ENCODE measurements around the gene CDH13. TPM values are rescaled to one million over a fixed set of nuclear protein-coding genes. Genes with fewer than 3 reads are reported as not detected.

Gene CDH13
- total and polyA plus RNA-seq, 2 experiments from 2014 or later = 2.9 to 4.8 TPM

DNA sequence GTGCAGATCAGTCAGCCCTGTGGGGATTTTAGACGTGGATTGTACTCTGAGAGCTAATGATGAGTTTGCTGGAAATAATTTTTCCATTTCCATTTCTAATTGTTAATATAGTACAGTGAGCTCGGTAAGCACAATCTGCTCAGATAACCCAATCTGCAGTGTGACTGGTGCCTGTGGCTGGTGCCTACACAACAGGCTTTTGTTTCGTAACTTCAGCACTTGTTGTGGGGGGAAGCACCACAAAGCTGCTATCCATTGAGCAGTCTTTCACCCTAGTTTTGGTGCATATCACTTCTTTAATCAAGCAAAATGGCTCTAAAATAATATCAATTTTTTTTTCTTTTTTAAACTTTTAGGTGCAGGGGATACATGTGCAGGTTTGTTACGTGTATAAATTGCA, 646.1 kb downstream of the CDH13 start:
- no peaks in the 10 kb centered on the region for H3K9me3 ChIP-seq (ENCODE audit: low read depth)
- no peaks in the 10 kb centered on the region for H3K4me1 ChIP-seq (ENCODE audit: low read depth)
- TF ChIP-seq, protein P1, sequence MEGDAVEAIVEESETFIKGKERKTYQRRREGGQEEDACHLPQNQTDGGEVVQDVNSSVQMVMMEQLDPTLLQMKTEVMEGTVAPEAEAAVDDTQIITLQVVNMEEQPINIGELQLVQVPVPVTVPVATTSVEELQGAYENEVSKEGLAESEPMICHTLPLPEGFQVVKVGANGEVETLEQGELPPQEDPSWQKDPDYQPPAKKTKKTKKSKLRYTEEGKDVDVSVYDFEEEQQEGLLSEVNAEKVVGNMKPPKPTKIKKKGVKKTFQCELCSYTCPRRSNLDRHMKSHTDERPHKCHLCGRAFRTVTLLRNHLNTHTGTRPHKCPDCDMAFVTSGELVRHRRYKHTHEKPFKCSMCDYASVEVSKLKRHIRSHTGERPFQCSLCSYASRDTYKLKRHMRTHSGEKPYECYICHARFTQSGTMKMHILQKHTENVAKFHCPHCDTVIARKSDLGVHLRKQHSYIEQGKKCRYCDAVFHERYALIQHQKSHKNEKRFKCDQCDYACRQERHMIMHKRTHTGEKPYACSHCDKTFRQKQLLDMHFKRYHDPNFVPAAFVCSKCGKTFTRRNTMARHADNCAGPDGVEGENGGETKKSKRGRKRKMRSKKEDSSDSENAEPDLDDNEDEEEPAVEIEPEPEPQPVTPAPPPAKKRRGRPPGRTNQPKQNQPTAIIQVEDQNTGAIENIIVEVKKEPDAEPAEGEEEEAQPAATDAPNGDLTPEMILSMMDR (IDR thresholded peaks at IDR 0.05; ENCODE audit: low read depth, low read length) = no peak
- no peak overlapping the region for H3K27ac ChIP-seq
- no peaks in the 10 kb centered on the region for H3K27me3 ChIP-seq
- no peaks in the 10 kb centered on the region for H3K36me3 ChIP-seq
- no peak overlapping the region for H3K4me3 ChIP-seq
- peak in 1 of 2 donors; percentile 3 for DNase-seq (ENCODE audit: low read depth in 1 of 2, low spot score in 1 of 2)

DNA sequence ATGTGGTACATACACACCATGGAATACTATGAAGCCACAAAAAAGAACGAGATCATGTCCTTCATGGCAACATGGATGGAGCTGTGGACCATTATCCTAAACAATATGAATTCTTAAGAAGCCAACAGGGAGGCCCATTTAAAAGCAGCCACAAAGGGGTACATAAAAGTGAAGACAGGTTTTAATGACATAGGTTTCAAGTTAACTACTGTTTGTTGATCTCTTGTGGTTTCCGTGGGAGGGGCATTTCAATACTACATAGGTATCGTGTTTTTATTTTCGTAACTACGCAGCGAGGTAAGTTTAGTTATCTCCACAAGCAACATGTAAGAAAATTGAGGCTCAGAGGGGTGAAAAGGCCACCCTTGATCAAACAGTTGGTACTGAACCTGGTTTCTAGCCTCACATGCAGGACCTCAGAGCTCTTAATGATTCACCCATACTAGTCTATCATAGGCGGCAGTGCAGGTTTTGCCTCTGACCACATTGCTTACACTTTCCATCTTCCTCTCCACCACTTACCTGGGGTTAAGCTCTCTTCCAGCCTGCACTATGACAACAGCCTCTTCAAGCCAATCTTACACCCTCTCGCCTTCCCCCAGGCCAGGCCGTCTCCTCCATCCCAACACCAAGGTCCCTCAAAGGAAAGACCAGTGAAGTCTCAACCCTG, 646.9 kb downstream of the CDH13 start:
- TF ChIP-seq, protein P1 (IDR thresholded peaks at IDR 0.05; ENCODE audit: low read depth, low read length) = no peak
- Histone ChIP-seq H3K4me3 (no peak overlapping the region), H3K4me1 (ENCODE audit: low read depth) (no peaks in the 10 kb centered on the region), H3K36me3 (no peaks in the 10 kb centered on the region), H3K9me3 (ENCODE audit: low read depth) (no peaks in the 10 kb centered on the region), H3K27me3 (no peaks in the 10 kb centered on the region), H3K27ac (no peak overlapping the region)
- DNase-seq (ENCODE audit: low read depth in 1 of 2, low spot score in 1 of 2) = no peak

DNA sequence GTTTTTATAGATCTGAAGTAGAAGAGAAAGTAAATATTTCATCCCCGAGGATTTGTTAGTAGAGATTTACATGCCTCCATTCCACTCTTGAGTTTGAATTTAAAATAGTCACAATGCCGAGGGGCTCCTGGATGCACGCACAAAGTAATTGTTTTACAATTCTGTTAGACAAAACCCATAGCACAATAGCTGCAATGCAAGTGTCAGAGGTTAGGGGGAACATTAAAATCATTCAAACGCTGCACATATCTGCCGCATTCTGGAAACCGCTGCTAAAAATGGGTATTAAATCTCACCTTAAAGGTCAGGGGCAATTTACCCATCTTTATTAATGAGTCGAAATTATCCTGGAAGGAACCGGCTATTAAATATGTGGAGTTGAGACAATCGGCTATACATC, 652.5 kb downstream of the CDH13 start:
- Histone ChIP-seq H3K4me1 (ENCODE audit: low read depth) (no peaks in the 10 kb centered on the region), H3K36me3 (no peaks in the 10 kb centered on the region), H3K9me3 (ENCODE audit: low read depth) (no peaks in the 10 kb centered on the region), H3K27ac (no peak overlapping the region), H3K27me3 (no peaks in the 10 kb centered on the region), H3K4me3 (no peak overlapping the region)
- DNase-seq (ENCODE audit: low read depth in 1 of 2, low spot score in 1 of 2) = no peak
- TF ChIP-seq, protein P1 (IDR thresholded peaks at IDR 0.05; ENCODE audit: low read depth, low read length) = no peak

DNA sequence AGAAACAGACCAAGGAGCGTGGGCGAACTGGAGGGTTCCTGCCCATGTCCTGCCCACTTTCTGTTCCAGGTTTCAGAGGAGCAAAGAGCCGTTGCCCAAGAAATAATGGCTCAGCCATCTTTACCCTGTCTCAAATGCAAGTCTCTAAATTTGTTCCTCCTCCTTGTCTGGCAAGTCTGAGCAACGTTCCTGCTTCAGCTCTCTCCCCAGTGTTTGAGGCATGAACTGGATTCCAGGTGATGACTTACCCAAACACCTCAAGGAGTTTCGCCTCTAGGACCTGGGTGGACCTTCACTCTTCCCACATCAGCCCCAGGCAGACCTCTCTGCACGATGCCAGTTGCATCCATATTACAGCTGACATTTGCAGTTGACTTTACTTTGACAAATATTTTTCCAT, 659.2 kb downstream of the CDH13 start:
- Histone ChIP-seq H3K36me3 (no peaks in the 10 kb centered on the region), H3K4me1 (ENCODE audit: low read depth) (no peaks in the 10 kb centered on the region), H3K27ac (no peak overlapping the region), H3K4me3 (no peak overlapping the region), H3K9me3 (ENCODE audit: low read depth) (no peaks in the 10 kb centered on the region), H3K27me3 (no peaks in the 10 kb centered on the region)
- TF ChIP-seq, protein P1 (IDR thresholded peaks at IDR 0.05; ENCODE audit: low read depth, low read length) = no peak
- no peak for DNase-seq (ENCODE audit: low read depth in 1 of 2, low spot score in 1 of 2)

DNA sequence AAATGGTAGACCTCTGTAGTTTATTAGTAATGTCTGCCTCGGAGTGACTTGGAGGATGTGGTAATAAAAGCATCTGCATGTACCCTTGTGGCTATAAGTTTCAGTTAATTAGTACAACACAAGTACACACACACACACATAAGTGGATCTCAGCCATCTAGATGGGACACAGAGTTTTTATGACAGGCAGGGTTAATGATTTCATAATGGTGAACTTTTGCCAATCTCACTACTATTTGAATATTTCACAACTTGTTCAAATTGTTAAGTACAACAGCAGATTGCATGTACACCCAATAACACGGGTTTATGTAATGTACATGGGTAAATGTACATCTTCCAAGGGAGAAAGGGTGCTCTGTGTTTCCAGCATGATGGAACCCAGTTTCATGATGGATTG, 669.7 kb downstream of the CDH13 start:
- no peaks in the 10 kb centered on the region for H3K9me3 ChIP-seq (ENCODE audit: low read depth)
- H3K4me3 ChIP-seq = no peak overlapping the region
- no peaks in the 10 kb centered on the region for H3K4me1 ChIP-seq (ENCODE audit: low read depth)
- peak in 1 of 2 donors; percentile 15 for DNase-seq (ENCODE audit: low read depth in 1 of 2, low spot score in 1 of 2)
- TF ChIP-seq, protein P1 (IDR thresholded peaks at IDR 0.05; ENCODE audit: low read depth, low read length) = no peak
- H3K27me3 ChIP-seq = no peaks in the 10 kb centered on the region
- no peaks in the 10 kb centered on the region for H3K36me3 ChIP-seq
- H3K27ac ChIP-seq = no peak overlapping the region

Measured in cardiac muscle cell (in vitro differentiated cells and primary cell).